HG03442 (cell line): Measurements from ENCODE around the gene PLAC8L1.
A peak's percentile ranks its signal among the peaks of the same experiment; 100 is the strongest.

Source experiments
- ATAC-seq: cut with Tn5 transposase; IDR thresholded peaks from one replicate; pipeline ENCODE4 v1.9.1; 2021; ENCODE audit warnings: mild to moderate bottlenecking, moderate library complexity; ENCODE audit not compliant: unreplicated experiment

The PLAC8L1 gene

DNA sequence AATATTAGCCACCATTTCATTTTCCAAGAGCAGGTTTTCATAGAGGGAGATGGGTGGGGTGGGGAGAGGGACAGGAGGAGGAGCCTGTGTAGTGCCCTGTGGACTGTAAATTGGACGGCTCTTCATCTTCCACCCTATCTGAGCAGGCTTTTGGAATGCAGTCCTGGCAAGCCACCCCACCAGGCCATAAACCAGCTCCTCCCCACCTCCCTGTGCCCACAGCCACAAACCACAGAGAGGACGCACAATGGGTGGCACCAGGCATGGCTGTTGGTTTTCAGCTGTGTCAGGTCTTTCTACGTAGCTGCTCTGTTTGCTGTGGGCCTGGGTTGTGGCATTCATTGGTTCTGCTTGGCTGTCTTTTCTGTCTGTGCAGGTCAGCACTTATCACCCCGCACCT, 58.0 kb downstream of the PLAC8L1 start:
- ATAC-seq, result no peak

DNA sequence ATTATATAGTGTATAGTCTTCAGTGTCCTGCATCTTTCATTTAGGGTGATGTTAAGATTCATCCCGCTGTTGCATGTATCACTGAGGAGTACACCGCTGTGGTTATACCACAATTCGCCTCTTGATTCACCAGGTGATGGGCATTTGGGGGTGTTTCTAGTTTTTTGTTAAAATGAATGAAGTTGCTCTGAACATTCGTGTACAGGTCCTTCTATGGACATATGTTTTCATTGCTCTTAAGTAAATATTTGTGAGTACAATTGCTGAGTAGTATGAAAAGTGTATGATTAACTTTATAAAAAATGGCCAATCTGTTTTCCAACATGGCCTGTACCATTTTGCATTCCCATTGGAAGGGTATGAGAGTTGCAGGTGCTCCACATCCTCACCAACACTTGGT, 61.7 kb downstream of the PLAC8L1 start:
- no peak for ATAC-seq

DNA sequence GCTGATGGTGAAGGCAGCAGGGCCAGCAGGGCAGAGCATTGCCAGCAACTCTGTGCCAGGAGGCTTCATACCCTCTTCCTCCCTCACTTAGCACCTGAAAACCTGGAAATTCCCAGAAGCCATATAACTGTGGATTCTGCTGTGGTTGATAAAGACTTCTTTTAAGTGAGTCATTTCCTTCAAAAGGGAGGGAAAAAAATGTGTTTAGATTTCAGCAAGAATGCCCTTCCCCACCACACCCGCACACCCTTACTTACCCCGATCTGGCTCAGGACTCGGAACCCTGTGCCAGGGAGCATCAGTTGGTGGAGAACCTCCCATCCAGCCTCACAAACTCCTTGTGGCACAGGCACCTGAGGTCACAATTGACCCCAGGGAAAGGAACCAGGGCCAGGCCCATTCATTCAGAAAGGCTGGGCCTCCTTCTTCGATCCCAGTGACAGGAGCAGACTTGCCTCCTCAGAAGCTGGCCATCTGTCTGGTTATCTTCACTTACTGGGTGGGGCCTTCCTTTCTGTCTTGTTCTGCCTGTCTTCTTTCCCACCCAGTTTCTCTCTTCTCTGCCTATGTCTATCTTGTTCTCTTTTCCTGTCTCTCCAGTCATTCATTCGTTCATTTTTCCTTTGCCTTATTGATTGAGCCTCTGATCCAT, 62.6 kb downstream of the PLAC8L1 start:
- ATAC-seq, result no peak

DNA sequence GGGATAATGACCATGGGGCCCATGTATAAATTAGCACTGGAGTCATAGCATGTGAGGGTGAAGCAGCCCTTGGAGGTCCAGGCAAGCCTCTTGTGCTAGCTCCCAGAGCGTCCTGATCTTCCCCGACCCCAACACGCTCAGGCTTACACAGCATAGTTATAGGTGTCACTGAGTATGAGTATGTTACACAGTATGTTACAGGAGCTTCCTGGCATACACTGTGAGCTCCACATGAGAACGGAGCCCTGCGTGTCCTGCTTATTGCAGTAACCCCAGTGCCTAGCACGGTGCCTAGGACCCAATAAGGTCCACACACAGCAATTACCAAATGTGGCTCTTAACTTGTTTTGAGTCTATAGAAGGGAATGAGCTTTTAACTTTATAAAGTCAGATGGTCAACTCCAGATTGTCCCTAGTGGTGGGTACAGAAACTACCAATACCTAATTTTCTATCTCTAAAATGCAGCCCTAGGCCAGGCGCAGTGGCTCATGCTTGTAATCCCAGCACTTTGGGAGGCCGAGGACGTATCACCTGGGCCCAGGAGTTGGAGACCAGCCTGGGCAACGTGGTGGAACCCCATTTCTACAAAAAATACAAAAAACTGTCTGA, 64.1 kb downstream of the PLAC8L1 start:
- peak; percentile 86 for ATAC-seq

DNA sequence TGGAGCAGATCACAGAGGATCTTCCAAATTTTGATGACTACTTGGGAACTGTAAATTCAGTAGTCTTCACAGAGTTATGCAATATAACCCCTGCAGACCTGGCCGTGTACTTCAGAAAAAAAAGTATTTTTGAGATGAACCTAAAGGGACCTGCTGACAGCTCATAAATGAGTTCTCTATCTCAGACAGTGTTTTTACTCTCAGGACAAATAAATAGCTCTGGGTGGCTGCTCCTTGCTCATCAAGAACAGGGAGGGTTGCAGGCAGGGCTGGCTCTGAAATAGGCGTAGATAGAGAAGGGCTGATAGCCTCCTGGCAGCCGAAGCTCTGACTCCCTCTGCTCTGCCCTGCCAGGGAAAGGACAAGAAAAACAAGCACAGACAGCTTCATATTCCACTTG, 64.8 kb downstream of the PLAC8L1 start:
- ATAC-seq, result no peak

DNA sequence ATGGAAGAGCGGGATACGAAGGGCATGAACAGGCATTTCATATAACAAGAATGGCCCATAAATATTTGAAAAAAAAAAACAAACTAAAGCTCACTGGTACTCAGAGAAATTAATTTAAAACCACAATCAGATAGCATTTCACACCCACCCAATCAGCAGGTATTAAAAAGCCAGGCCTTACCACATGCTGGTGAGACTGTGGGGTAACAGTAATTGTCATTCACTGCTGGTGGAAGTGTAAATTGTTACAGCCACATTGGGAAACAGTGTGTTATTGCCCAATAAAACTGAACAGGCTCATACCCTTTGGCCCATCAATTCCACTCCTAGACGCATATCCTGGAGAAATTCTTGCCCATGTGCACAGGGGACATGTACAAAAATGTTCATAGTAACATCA, 66.0 kb downstream of the PLAC8L1 start:
- no peak for ATAC-seq

DNA sequence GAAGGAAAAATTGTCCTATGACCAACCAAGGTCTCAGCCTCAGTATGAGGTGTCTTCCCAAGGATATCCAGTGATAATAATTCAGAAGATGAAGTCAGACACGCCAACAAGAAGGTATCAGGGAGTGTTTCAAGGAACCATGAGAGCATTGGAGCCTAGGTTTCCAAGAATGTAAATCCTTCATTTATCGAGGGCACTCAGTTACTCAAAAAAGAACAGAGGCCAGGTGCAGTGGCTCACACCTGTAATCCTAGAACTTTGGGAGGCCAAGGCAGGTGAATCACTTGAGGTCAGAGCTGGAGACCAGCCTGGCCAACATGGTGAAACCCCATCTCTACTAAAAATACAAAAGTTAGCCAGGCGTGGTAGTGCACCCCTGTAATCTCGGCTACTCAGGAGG, 70.8 kb downstream of the PLAC8L1 start:
- no peak for ATAC-seq
